ENCODE measurements around the gene DIP2C.

GRCh38 chr10:406976-407375 is 282.5 kb downstream of the DIP2C start:
- no peak for TF ChIP-seq CTCF (IDR thresholded peaks at IDR 0.05)
- TF ChIP-seq POLR2A (IDR thresholded peaks at IDR 0.05): no peak
